ENCODE data around the gene PABPN1L.

Gene PABPN1L

DNA sequence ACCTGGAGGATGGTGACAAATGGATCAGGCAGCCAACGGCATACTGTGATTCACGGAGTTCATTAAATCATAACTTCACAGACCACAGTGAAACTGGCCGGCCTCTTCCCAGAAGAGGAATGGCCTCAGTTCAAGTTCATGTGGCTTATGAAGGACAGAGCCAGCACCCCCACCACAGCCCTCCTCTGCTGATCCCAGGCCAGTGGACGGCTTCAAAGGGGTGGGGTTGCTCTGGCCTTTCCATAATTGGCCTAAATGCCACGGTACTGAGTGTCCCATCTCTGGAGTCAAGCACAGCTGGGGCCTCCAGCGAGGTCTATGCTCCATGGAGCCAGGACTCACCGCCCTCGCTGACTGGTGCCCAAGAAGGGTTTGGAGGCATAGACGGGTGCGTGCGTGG is 31.1 kb downstream of the PABPN1L start:
- no peak overlapping the region for H3K4me3 ChIP-seq (ENCODE audit: low read depth, low read length)
- TF ChIP-seq CTCF (IDR thresholded peaks at IDR 0.05; ENCODE audit: insufficient read depth, low read length, missing control alignments) = no peak
- ChIA-PET CTCF (no interaction called here), POLR2A (no interaction called here)
- DNase-seq (ENCODE audit: low read depth, low spot score) = no peak

DNA sequence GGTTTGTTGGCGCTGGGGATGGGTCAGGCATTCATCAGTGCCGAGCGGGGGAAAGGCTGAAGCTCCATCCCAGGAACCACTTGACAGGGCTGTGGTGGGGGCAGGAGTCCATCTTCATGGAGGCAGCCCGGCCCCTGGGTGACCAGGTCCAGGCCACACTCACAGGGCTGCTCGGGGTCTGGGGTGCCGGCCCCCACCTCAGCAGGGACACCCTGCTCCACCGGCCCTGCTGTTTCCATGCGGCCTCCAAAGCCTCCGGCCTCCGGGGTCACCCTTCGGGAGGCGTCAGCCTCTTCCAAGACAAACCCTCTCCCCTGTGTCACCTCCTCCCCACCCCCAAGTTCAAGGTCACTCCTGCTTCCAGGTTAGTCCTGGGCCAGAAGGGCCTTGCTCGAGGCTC is 31.8 kb downstream of the PABPN1L start:
- CTCF ChIA-PET = no interaction called here
- no peak for DNase-seq (ENCODE audit: low read depth, low spot score)
- H3K4me3 ChIP-seq (ENCODE audit: low read depth, low read length) = no peak overlapping the region
- no peak for TF ChIP-seq CTCF (IDR thresholded peaks at IDR 0.05; ENCODE audit: insufficient read depth, low read length, missing control alignments)
- POLR2A ChIA-PET = no interaction called here

DNA sequence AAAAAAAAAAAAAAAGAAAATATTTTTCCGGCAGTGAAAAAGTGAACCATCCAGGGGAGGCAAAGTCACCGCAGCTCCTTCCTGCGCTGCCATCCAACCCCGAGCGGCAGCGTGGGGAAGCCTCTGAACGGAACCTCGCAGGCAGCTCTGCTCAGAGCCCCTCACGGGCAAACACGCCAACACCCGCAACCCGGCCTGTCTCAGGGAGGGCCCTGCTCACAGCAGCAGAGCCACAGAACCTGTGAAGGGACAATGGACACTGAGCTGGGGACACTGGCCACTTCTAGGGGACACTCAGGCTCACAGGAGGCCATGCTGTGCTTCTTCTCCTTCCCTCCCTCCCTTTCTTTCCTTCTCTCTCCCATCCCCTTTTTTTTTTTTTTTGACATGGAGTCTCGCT is 33.4 kb downstream of the PABPN1L start:
- DNase-seq (ENCODE audit: low read depth, low spot score) = no peak
- no peak overlapping the region for H3K4me3 ChIP-seq (ENCODE audit: low read depth, low read length)
- ChIA-PET CTCF (interaction anchor here (0.7 to 0.9 kb wide), 3 partner anchors 12 to 25 kb away, joined by 3 to 4 read pairs (median 3); no protein-coding TSS in a partner anchor), POLR2A (interaction anchor here (1.3 kb wide), 1 partner anchor 22 kb away, joined by 4 read pairs; no protein-coding TSS in a partner anchor)
- TF ChIP-seq CTCF (IDR thresholded peaks at IDR 0.05; ENCODE audit: insufficient read depth, low read length, missing control alignments) = no peak

- DNase-seq (ENCODE audit: low read depth, low spot score) = no peak
- no peak for TF ChIP-seq CTCF (IDR thresholded peaks at IDR 0.05; ENCODE audit: insufficient read depth, low read length, missing control alignments)
- no peak overlapping the region for H3K4me3 ChIP-seq (ENCODE audit: low read depth, low read length)
- POLR2A ChIA-PET = no interaction called here
- CTCF ChIA-PET = no interaction called here
Measured at GRCh38 chr16:88831838-88832237, 34.6 kb downstream of the PABPN1L start.

- no peak for DNase-seq (ENCODE audit: low read depth, low spot score)
- ChIA-PET CTCF (interaction anchor here (1.3 to 1.5 kb wide), 3 partner anchors 12 to 16 kb away, joined by 3 to 5 read pairs (median 3); no protein-coding TSS in a partner anchor), POLR2A (no interaction called here)
- TF ChIP-seq CTCF (IDR thresholded peaks at IDR 0.05; ENCODE audit: insufficient read depth, low read length, missing control alignments) = no peak
- no peak overlapping the region for H3K4me3 ChIP-seq (ENCODE audit: low read depth, low read length)
Measured at GRCh38 chr16:88830783-88831182, 35.7 kb downstream of the PABPN1L start.

- H3K4me3 ChIP-seq (ENCODE audit: low read depth, low read length) = no peak overlapping the region
- no peak for TF ChIP-seq CTCF (IDR thresholded peaks at IDR 0.05; ENCODE audit: insufficient read depth, low read length, missing control alignments)
- ChIA-PET CTCF (interaction anchor here (1.3 to 1.5 kb wide), 3 partner anchors 12 to 16 kb away, joined by 3 to 5 read pairs (median 3); no protein-coding TSS in a partner anchor), POLR2A (no interaction called here)
- no peak for DNase-seq (ENCODE audit: low read depth, low spot score)
Measured at GRCh38 chr16:88830258-88830657, 36.2 kb downstream of the PABPN1L start.

All from AG04449 (cell line).